ENCODE measurements around the gene STK24. TPM values are rescaled to one million over a fixed set of nuclear protein-coding genes. Genes with fewer than 3 reads are reported as not detected.

STK24 gene
- total RNA-seq, 2 experiments from 2014 or later: 134 to 148 TPM

DNA sequence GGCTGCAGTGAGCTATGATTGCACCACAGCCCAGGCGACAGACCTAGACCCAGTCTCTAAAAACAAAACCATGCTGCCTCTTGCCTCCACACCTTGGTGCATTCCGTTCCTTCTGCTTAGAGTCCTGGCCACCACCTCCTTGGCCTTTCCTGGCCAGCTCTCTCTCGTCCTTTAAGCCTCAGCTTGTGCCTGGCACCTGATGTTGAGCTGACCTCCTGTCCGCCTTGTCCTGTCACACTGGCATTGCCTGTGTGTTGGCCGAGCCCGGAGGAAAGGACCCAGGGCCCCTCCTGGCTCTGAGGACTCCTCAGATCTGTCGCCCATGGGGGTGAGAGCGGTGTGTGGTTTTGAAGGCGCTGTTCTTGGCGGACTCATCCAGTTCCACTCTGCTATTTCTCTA, 143.3 kb downstream of the STK24 start:
- H3K36me3 Mint-ChIP-seq: no peaks in the 10 kb centered on the region
- H3K27me3 Mint-ChIP-seq: peaks cover 12% of the 10 kb centered on the region
- no peaks in the 10 kb centered on the region for H3K9me3 Mint-ChIP-seq (ENCODE audit: low read depth)
- H3K4me3 Mint-ChIP-seq: no peak overlapping the region
- no peak overlapping the region for H3K27ac Mint-ChIP-seq
- ATAC-seq (no peak), DNase-seq (no peak)
- H3K4me1 Mint-ChIP-seq: no peaks in the 10 kb centered on the region
- CTCF ChIA-PET: no interaction called here

DNA sequence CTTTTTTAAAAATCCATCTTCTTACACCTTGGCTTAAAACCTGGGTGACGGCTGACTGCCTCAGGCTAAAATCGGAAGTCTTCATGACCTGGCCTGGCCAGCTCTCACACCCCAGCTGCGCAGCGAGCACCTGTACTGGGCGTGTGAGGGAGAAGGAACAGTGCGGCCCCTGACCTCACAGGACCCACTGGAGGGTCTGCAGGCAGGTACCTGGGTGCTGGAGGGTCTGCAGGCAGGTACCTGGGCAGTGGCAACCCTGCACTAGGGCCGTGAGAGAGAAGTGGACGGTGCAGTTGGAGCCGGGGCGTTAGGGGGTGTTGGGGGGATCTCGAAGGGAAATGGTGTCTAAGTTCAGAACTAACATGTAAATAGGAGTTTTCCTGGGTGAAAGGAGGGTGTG, 144.3 kb downstream of the STK24 start:
- CTCF ChIA-PET: no interaction called here

GRCh38 chr13:98429977-98430736, 146.8 kb downstream of the STK24 start:
- DNase-seq: no peak
- no peak for ATAC-seq
- Mint-ChIP-seq H3K27ac (no peak overlapping the region), H3K4me3 (no peak overlapping the region), H3K9me3 (ENCODE audit: low read depth) (no peaks in the 10 kb centered on the region), H3K4me1 (no peaks in the 10 kb centered on the region), H3K27me3 (peaks cover 14% of the 10 kb centered on the region), H3K36me3 (no peaks in the 10 kb centered on the region)
- CTCF ChIA-PET: interaction anchor here (1.2 to 2.1 kb wide), 2 partner anchors 11 to 243 kb away, joined by 3 to 7 read pairs; no protein-coding TSS in a partner anchor

More for the DNA sequence above, 144.3 kb downstream of the STK24 start:
- Mint-ChIP-seq H3K27me3 (peaks cover 12% of the 10 kb centered on the region), H3K4me3 (no peak overlapping the region), H3K36me3 (no peaks in the 10 kb centered on the region), H3K9me3 (ENCODE audit: low read depth) (no peaks in the 10 kb centered on the region), H3K27ac (no peak overlapping the region), H3K4me1 (no peaks in the 10 kb centered on the region)
- ATAC-seq (no peak), DNase-seq (no peak)

- no peak overlapping the region for H3K4me3 Mint-ChIP-seq
- no peak overlapping the region for H3K27ac Mint-ChIP-seq
- peaks cover 14% of the 10 kb centered on the region for H3K27me3 Mint-ChIP-seq
- no peaks in the 10 kb centered on the region for H3K4me1 Mint-ChIP-seq
- H3K9me3 Mint-ChIP-seq (ENCODE audit: low read depth): no peaks in the 10 kb centered on the region
- DNase-seq: no peak
- CTCF ChIA-PET: no interaction called here
- no peaks in the 10 kb centered on the region for H3K36me3 Mint-ChIP-seq
- no peak for ATAC-seq
Measured at GRCh38 chr13:98429531-98429930, 147.4 kb downstream of the STK24 start.

- Mint-ChIP-seq H3K36me3 (no peaks in the 10 kb centered on the region), H3K4me1 (no peaks in the 10 kb centered on the region), H3K9me3 (ENCODE audit: low read depth) (no peaks in the 10 kb centered on the region), H3K4me3 (no peak overlapping the region), H3K27ac (no peak overlapping the region), H3K27me3 (peaks cover 14% of the 10 kb centered on the region)
- no peak for ATAC-seq
- CTCF ChIA-PET: no interaction called here
- no peak for DNase-seq
Measured at GRCh38 chr13:98429081-98429480, 147.8 kb downstream of the STK24 start.

GRCh38 chr13:98428256-98428966, 148.5 kb downstream of the STK24 start:
- Mint-ChIP-seq H3K4me1 (no peaks in the 10 kb centered on the region), H3K27ac (no peak overlapping the region), H3K9me3 (ENCODE audit: low read depth) (no peaks in the 10 kb centered on the region), H3K36me3 (no peaks in the 10 kb centered on the region), H3K27me3 (peaks cover 14% of the 10 kb centered on the region), H3K4me3 (no peak overlapping the region)
- DNase-seq (no peak), ATAC-seq (no peak)
- CTCF ChIA-PET: no interaction called here

GRCh38 chr13:98427331-98427995, 149.4 kb downstream of the STK24 start:
- H3K4me1 Mint-ChIP-seq: no peaks in the 10 kb centered on the region
- CTCF ChIA-PET: no interaction called here
- H3K27ac Mint-ChIP-seq: no peak overlapping the region
- DNase-seq (no peak), ATAC-seq (no peak)
- H3K4me3 Mint-ChIP-seq: no peak overlapping the region
- H3K27me3 Mint-ChIP-seq: peaks cover 18% of the 10 kb centered on the region
- H3K36me3 Mint-ChIP-seq: no peaks in the 10 kb centered on the region
- no peaks in the 10 kb centered on the region for H3K9me3 Mint-ChIP-seq (ENCODE audit: low read depth)

- no peaks in the 10 kb centered on the region for H3K36me3 Mint-ChIP-seq
- DNase-seq (no peak), ATAC-seq (no peak)
- no peaks in the 10 kb centered on the region for H3K4me1 Mint-ChIP-seq
- no peak overlapping the region for H3K27ac Mint-ChIP-seq
- CTCF ChIA-PET: interaction anchor here (1.0 kb wide), 1 partner anchor 22 kb away, joined by 3 read pairs; no protein-coding TSS in a partner anchor
- H3K4me3 Mint-ChIP-seq: no peak overlapping the region
- H3K27me3 Mint-ChIP-seq: peaks cover 12% of the 10 kb centered on the region
- no peaks in the 10 kb centered on the region for H3K9me3 Mint-ChIP-seq (ENCODE audit: low read depth)
Measured at GRCh38 chr13:98423417-98423816, 153.5 kb downstream of the STK24 start.

GRCh38 chr13:98422046-98422445, 154.9 kb downstream of the STK24 start:
- no peaks in the 10 kb centered on the region for H3K9me3 Mint-ChIP-seq (ENCODE audit: low read depth)
- DNase-seq (no peak), ATAC-seq (no peak)
- CTCF ChIA-PET: no interaction called here
- H3K4me1 Mint-ChIP-seq: no peaks in the 10 kb centered on the region
- H3K4me3 Mint-ChIP-seq: no peak overlapping the region
- peaks cover 16% of the 10 kb centered on the region for H3K27me3 Mint-ChIP-seq
- no peak overlapping the region for H3K27ac Mint-ChIP-seq
- no peaks in the 10 kb centered on the region for H3K36me3 Mint-ChIP-seq

- ATAC-seq: no peak
- Mint-ChIP-seq H3K36me3 (no peaks in the 10 kb centered on the region), H3K4me1 (no peaks in the 10 kb centered on the region), H3K4me3 (no peak overlapping the region), H3K27me3 (peaks cover 12% of the 10 kb centered on the region), H3K9me3 (ENCODE audit: low read depth) (no peaks in the 10 kb centered on the region), H3K27ac (no peak overlapping the region)
- no peak for DNase-seq
- CTCF ChIA-PET: no interaction called here
Measured at GRCh38 chr13:98420554-98421175, 156.2 kb downstream of the STK24 start.

GRCh38 chr13:98419786-98420553, 156.9 kb downstream of the STK24 start:
- peaks cover 14% of the 10 kb centered on the region for H3K27me3 Mint-ChIP-seq
- no peak for DNase-seq
- CTCF ChIA-PET: no interaction called here
- H3K27ac Mint-ChIP-seq: no peak overlapping the region
- H3K36me3 Mint-ChIP-seq: no peaks in the 10 kb centered on the region
- H3K9me3 Mint-ChIP-seq (ENCODE audit: low read depth): no peaks in the 10 kb centered on the region
- H3K4me1 Mint-ChIP-seq: no peaks in the 10 kb centered on the region
- H3K4me3 Mint-ChIP-seq: no peak overlapping the region
- no peak for ATAC-seq

DNA sequence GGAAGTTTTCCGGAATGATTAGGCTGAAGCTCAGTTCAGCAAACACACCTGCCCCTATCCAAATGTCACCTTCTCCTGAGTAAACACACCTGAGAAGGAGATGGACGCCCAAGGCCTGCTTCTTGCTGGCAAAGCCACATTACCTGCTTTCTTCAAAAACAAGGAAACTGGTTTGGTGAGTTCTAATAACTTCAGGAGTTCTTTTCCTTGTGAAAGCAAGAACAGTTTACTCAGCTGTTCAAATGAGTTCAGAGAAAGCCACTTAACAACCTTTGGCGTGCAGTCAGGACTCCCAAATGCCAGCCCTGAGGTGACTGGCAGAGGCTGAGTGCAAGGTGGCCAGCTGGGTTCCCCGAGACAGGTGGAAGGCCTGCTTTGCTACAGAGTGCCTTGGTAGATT, 160.5 kb downstream of the STK24 start:
- Mint-ChIP-seq H3K4me3 (no peak overlapping the region), H3K27me3 (peaks cover 26% of the 10 kb centered on the region), H3K27ac (no peak overlapping the region), H3K4me1 (peaks cover 3% of the 10 kb centered on the region), H3K9me3 (ENCODE audit: low read depth) (no peaks in the 10 kb centered on the region), H3K36me3 (no peaks in the 10 kb centered on the region)
- no peak for DNase-seq
- ATAC-seq: no peak
- CTCF ChIA-PET: no interaction called here

Measured in activated CD8-positive, alpha-beta memory T cell treated with anti-CD3 and anti-CD28 coated beads, Interleukin-2, amount 10 ng/mL, durations not matched to agents 7 days and 5 days (primary cell).